Osteocyte (in vitro differentiated cells): Measurements from ENCODE around the gene MUC13. TPM values are rescaled to one million over a fixed set of nuclear protein-coding genes. Genes with fewer than 3 reads are reported as not detected.

Experiments
- DNase-seq: peaks from one replicate; pipeline ENCODE4 v3.0.0; 2021; ENCODE audit warnings: mixed read lengths; ENCODE audit not compliant: unreplicated experiment; ENCODE audit errors: extremely low spot score
- H3K27ac Mint-ChIP-seq: one replicate; pipeline ENCODE4 v1.8.0; 2021; ENCODE audit warnings: mild to moderate bottlenecking, mixed read lengths; ENCODE audit not compliant: unreplicated experiment
- H3K27me3 Mint-ChIP-seq: one replicate; pipeline ENCODE4 v1.8.0; 2021; ENCODE audit warnings: mixed read lengths; ENCODE audit not compliant: unreplicated experiment
- H3K36me3 Mint-ChIP-seq: one replicate; pipeline ENCODE4 v1.8.0; 2021; ENCODE audit warnings: mixed read lengths; ENCODE audit not compliant: unreplicated experiment
- H3K4me1 Mint-ChIP-seq: one replicate; pipeline ENCODE4 v1.8.0; 2021; ENCODE audit warnings: mixed read lengths; ENCODE audit not compliant: unreplicated experiment
- H3K4me3 Mint-ChIP-seq: one replicate; pipeline ENCODE4 v1.8.0; 2021; ENCODE audit warnings: mild to moderate bottlenecking, moderate library complexity, mixed read lengths; ENCODE audit not compliant: unreplicated experiment
- H3K9me3 Mint-ChIP-seq: one replicate; pipeline ENCODE4 v1.8.0; 2021; ENCODE audit warnings: mixed read lengths; ENCODE audit not compliant: unreplicated experiment
- total RNA-seq: library from RNA; stranded (reverse); gene quantifications from 2 replicates; pipeline ENCODE4 v1.2.1, GENCODE V29; 2021
- TF ChIP-seq, protein P1 (sequence below): fragments of 200-600 bp; sonication (generic); IDR thresholded peaks from 2 replicates; pipeline ENCODE4 v1.5.0; 2021; ENCODE audit warnings: antibody characterized with exemption, mild to moderate bottlenecking, moderate library complexity

The MUC13 gene
- total RNA-seq, 1 donor from 2014 or later: not detected

- Mint-ChIP-seq H3K4me1 (peaks cover 73% of the 10 kb centered on the region), H3K9me3 (peaks cover 8% of the 10 kb centered on the region), H3K27me3 (no peaks in the 10 kb centered on the region), H3K4me3 (peak overlapping the region; percentile 2), H3K36me3 (peaks cover 10% of the 10 kb centered on the region), H3K27ac (peak overlapping the region; percentile 83)
- DNase-seq: no peak
- TF ChIP-seq, protein P1, sequence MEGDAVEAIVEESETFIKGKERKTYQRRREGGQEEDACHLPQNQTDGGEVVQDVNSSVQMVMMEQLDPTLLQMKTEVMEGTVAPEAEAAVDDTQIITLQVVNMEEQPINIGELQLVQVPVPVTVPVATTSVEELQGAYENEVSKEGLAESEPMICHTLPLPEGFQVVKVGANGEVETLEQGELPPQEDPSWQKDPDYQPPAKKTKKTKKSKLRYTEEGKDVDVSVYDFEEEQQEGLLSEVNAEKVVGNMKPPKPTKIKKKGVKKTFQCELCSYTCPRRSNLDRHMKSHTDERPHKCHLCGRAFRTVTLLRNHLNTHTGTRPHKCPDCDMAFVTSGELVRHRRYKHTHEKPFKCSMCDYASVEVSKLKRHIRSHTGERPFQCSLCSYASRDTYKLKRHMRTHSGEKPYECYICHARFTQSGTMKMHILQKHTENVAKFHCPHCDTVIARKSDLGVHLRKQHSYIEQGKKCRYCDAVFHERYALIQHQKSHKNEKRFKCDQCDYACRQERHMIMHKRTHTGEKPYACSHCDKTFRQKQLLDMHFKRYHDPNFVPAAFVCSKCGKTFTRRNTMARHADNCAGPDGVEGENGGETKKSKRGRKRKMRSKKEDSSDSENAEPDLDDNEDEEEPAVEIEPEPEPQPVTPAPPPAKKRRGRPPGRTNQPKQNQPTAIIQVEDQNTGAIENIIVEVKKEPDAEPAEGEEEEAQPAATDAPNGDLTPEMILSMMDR: no peak
Observed at GRCh38 chr3:124878561-124879336, 55.8 kb downstream of the MUC13 start.

DNA sequence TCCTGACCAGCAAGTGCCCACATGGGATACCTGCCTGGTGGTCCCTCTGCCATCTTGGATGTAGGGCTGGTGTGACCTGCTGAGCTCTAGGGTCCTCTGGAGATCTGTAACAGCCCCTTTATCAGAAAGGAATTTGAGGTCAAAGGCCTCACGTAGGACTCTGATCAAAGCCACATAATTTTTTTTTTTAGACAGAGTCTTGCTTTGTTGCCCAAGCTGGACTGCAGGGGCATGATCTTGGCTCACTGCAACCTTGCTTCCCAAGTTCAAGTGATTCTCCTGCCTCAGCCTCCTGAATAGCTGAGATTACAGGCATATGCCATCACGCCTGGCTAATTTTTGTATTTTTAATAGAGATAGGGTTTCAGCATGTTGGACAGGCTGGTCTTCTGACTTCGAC lies 56.9 kb downstream of the MUC13 start:
- no peak for DNase-seq
- Mint-ChIP-seq H3K4me1 (peaks cover 65% of the 10 kb centered on the region), H3K36me3 (peaks cover 9% of the 10 kb centered on the region), H3K4me3 (no peak overlapping the region), H3K9me3 (peaks cover 8% of the 10 kb centered on the region), H3K27ac (no peak overlapping the region), H3K27me3 (no peaks in the 10 kb centered on the region)
- TF ChIP-seq, protein P1: no peak

DNA sequence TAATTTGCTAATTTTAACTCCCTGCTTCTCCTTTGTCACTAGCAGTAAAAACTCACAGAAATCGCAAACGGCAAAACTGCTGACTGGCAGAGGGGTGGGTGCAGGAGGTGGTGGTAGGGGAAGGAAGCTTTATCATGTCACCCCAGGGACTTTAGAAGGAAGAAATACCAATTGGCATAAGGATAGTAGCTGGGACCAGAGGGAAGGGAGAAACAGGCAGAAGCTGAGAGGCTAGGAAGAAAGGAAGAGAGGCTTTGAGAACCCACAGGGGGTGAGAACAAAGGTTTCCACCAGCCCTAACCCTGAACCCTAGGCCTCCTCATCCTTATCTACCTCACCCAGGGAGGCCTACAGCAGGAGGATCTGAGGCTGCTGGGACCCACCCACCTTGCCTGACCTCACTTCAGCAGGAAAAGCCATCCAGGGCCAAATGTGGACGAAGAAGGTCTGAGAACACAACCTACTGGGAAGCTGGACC lies 58.1 kb downstream of the MUC13 start:
- H3K27ac Mint-ChIP-seq: peak overlapping the region; percentile 62

DNA sequence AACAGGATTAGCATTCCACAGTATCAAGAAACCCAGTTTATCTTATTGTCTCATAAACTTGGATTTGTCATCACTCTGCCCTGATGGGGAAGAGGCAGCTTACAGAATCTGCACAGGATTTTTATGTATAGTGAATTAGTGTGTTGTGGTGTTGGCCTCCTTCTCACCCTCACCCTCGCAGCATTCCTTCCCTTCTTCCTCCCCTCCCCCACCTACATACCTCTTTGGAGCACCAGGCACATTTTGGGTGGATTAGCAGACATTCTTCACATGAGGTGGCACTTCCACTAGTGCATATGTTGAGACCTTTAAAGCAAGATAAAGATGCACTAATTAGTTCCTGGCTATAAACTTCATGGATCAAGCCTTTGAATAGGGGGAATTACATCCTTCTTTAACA lies 61.3 kb downstream of the MUC13 start:
- no peak for DNase-seq
- Mint-ChIP-seq H3K27ac (no peak overlapping the region), H3K9me3 (peaks cover 8% of the 10 kb centered on the region), H3K4me3 (no peak overlapping the region), H3K36me3 (peaks cover 32% of the 10 kb centered on the region), H3K27me3 (no peaks in the 10 kb centered on the region), H3K4me1 (peaks cover 36% of the 10 kb centered on the region)
- TF ChIP-seq, protein P1: no peak

More for the DNA sequence above, 58.1 kb downstream of the MUC13 start:
- TF ChIP-seq, protein P1: no peak
- H3K4me3 Mint-ChIP-seq: no peak overlapping the region
- peaks cover 57% of the 10 kb centered on the region for H3K4me1 Mint-ChIP-seq
- no peak for DNase-seq
- no peaks in the 10 kb centered on the region for H3K27me3 Mint-ChIP-seq
- H3K9me3 Mint-ChIP-seq: peaks cover 8% of the 10 kb centered on the region
- peaks cover 15% of the 10 kb centered on the region for H3K36me3 Mint-ChIP-seq

- H3K4me1 Mint-ChIP-seq: no peaks in the 10 kb centered on the region
- no peak overlapping the region for H3K4me3 Mint-ChIP-seq
- no peaks in the 10 kb centered on the region for H3K27me3 Mint-ChIP-seq
- no peak for DNase-seq
- H3K27ac Mint-ChIP-seq: no peak overlapping the region
- H3K9me3 Mint-ChIP-seq: no peaks in the 10 kb centered on the region
- peaks cover 52% of the 10 kb centered on the region for H3K36me3 Mint-ChIP-seq
- TF ChIP-seq, protein P1: no peak
Observed at GRCh38 chr3:124867511-124867910, 67.0 kb downstream of the MUC13 start.
